HG03025 (cell line): ENCODE results near the gene TNIK.
A peak's percentile ranks its signal among the peaks of the same experiment; 100 is the strongest.

ENCODE experiments used
- ATAC-seq: cut with Tn5 transposase; IDR thresholded peaks from one replicate; pipeline ENCODE4 v1.9.1; 2021; ENCODE audit warnings: mild to moderate bottlenecking, moderate library complexity; ENCODE audit not compliant: unreplicated experiment, low FRiP score

TNIK gene

DNA sequence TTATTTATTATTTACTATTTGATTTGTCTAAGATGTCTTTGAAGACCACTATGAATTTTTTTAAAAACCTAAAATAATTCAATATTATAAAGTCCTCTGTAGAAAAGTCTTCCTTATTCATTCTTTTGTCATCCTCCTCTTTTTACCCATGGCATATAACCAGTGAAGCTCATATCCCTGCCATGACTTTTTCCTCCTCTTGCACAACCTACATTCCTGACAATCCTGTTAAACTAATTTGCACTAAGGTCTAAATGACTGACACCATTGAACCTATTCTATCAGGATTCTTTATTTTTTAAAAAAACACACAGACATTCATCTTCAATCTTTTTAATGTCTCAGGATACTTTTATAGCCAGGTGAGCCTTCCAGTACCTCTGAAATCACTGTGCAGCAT lies 273.8 kb downstream of the TNIK start:
- no peak for ATAC-seq

DNA sequence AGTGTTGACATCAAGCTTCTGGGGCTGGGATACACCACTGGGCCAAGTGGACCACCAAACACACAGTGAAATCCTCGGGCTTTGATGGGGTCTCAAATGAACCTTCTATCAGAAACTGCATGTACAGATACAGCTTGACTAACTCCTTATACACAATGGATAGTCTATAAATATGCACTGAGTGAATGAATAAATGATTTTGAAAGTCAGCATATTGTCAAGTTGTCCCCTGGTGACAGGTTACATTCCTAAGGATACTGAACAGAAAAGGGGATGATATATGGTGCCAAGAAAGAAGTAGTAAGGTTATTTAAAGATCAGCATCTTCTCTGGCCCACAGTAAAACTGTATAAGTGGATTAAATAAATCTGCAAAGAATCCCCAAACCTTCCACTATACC lies 274.2 kb downstream of the TNIK start:
- ATAC-seq = no peak

DNA sequence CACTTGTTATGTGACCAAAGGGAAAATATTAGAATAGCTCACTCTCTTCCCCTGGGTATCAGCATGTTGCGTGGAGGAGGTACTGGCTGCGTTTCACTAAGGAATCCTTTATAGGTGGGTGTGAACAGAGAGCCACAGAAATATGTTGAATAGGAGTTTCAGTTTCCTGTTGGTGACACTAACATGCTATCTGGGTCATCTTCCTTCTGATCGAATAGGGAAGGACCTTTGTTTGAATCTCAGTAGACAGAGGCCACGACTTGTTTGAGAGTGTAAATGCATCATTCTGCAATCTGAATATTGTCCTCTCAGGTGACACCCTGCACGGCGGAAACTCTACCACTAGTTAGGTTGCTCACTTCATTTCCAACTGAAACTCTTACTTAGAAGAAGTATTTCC lies 275.8 kb downstream of the TNIK start:
- ATAC-seq = peak; percentile 50

DNA sequence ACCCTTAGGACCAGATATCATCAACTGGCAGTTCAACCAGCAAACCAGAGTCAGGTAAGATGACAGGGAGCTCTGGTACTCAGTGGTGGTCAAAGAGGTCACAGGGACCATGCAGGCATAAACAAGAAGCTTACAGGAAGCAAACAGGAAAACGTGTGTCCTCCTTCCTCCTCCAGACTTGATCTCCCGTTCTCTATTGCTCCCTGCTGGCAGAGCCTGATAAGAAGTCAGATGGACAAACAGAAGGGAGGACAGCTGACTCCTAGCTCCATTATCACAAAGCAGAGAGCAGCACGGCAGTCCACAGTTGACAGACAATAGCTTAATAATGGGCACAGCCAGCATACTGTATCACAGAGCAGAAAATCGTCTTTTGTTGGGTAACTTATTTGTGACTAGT lies 277.2 kb downstream of the TNIK start:
- no peak for ATAC-seq

DNA sequence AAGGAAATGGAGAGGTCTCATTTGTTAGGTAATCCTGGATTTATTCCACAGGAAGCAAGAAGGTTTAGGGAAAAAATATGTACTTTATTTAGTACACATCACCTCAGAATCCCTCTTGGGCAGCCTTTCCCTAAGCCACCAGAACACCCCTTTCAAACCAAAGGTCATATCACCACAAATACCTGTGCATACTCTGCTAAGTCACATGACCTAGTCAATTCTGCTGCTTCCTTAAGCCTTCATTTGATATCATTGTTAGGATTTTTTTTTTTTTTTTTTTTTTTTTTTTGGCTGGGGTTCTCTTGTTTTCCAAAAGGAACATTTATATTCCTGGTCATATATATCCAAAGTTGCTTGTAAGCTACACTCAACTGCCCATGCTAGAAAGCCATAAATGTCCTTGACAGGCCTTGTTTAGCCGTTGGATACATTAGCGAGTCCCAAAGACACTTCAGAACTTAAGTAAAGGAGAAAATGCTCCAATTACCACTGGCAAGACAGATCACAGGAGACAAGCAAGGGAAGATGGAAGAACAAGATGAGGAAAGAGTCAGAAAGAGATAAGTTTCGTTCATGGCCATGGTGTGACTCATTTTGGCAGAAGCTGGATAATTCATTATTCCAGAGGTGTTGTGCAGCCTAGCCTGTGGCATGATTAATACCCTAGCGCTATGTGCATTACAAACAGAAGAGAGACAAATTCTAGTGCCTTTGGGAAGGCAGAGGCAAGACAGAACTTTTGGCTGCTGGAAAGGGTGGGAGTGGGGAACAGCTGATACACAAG lies 278.1 kb downstream of the TNIK start:
- no peak for ATAC-seq

DNA sequence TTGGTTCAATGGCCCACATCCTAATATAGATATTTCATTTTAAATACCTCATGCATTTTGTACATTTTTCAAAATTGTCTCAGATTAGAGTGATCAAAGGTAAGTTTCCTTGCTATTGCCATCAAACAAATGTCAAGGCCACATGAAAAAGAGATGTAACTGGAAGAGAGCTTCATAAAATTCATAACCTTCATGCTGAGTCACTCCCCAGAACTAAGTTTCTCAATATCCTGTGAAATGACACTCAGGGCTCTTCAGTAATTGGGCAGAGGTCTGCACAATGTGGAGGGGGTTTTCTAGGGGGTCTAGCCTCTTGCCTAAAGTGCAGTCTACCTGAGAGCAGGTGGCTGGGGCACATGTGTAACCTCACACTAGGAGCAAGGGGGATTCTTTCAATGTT lies 281.5 kb downstream of the TNIK start:
- no peak for ATAC-seq

DNA sequence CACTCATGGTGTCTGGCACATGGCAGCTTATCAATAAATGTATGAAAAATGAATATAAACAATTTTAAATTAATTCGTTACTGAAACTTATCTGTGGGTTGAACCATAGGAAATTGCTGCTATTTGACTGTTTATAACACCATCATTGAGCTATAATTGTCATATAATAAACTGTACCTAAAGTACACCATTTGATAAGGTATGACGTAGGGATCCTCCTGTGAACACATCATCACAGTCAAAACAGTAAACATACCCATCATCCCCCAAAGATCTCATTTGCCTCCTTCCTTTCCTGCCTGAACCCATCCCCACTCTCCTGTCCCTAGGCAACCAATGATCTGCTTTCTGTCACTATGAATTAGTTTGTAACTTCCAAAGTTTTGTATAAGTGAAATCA lies 282.7 kb downstream of the TNIK start:
- no peak for ATAC-seq

DNA sequence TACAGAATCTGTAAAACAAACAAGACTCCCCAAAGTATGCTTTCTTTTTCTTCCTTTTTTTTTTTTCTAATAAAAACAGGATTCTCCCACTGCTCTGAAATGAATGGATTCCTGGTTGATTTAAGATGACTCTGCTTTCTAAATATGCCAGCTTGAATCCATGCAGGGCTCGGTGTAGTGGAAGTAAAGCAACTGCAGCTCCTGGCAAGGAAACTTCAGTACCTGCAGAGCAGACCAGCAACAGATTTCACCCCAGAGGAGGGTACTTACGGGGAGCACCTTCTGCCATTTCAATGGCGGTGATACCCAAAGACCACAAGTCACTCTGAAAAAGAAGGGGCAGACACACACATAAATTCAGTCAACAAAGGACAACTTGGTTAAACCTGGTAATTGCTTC lies 283.1 kb downstream of the TNIK start:
- no peak for ATAC-seq

DNA sequence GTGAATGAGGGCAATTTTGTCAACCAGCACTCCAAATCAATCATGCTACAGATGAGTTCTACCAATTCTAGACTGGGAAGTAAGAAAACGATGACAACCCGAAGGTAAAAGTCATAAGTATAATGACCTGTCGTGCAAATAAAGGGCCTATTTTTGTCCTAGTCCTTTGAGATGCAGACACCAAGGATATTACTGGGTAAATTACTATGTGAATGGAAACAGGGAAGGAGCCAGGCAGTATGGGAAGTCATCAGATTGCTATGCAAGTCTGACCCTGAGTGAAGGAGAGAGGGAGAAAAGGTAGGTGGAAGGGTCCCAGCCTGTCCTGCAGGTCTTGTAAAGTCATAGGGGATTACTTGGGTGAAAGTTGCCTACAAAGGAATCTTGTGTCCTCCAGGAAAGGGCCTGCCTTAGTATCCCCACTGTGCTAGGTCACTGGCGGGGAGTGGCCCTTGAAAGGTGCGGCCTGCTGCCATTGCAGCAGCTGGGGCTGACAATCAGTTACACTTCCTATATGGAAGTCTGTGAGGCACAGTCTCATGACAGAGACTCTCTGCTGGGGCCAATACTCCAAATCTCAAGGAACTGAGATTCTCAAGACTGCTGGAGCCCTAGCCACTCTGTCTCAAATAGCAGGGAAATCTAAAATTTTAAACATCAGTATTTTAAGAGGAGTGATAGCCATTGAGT lies 283.8 kb downstream of the TNIK start:
- no peak for ATAC-seq

DNA sequence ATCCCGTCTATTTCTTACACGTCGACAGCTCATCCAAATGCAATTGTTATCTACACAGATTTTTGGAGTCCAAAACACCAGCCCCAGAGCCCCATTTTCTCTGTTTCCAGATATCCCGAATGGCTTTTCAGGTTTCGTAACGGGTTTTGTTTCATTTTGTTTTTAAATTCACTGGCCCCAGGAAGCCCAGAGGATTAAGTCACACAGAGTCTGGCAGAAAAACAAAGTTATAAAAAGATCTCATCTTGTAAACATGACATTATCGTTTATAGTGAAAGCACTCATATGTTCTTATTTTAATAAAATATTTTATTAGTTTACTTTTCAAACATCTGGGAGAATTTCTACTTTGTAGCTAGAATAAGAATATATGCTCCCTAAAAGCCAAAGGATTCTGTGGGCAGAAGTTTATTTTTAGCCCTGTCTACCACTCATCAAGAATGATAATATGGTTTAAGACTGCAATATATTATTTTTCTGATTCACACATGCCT lies 284.4 kb downstream of the TNIK start:
- no peak for ATAC-seq

DNA sequence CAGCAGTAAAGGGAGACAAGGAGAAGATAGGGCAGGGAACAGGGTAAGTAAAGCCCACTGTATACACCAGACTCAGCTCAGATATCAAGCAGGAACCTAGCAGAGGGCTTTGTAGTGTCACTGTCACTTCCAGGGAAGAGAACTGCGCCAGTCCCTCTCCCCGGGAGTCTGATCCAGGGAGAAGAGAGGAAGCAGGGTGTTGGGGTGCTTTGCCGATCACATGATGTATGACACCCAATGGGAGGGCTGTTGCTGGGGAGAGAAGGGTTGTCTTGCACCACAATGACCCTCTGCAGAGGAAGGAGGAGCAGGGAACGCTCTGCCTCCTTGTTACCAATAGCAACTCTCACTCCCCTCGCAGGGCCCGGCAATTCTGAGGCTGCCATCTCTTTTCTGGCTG lies 286.5 kb downstream of the TNIK start:
- no peak for ATAC-seq

DNA sequence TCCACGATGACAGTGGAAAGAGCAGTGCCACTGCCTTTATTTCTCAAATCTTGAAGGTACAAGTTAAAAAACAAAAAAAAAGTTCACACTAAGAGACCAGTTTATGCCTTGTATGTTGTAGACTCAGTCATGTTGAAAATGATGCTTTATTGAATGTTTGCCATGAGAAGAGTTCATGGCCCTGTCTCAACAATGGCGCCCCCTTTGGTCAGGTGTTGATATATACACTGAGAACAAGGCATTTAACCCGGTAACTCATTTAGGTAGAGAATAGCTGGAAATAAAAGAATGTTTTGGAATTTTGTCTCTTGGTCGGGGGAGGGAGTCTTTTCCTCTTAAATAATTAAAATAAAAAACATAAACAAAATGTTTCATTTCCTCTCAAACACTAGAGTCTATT lies 288.1 kb downstream of the TNIK start:
- ATAC-seq = no peak

DNA sequence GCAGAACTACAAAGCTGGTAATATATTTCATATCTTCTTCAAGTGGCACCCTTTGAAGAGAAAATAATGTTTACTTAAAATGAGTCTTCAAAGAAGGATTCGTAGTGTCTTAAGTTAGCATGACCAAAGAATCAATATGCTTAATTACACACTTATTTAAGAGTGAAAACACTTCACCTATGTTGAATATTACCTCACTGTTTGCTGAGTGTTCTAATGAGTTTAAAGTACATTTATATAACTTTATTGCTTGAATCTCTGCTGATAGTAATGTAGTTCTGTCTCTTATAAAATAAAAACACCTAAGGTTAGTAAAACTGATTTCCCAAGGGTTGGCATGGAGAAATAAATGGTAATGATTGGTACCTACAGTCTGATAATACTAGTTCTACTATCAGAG lies 290.3 kb downstream of the TNIK start:
- no peak for ATAC-seq

DNA sequence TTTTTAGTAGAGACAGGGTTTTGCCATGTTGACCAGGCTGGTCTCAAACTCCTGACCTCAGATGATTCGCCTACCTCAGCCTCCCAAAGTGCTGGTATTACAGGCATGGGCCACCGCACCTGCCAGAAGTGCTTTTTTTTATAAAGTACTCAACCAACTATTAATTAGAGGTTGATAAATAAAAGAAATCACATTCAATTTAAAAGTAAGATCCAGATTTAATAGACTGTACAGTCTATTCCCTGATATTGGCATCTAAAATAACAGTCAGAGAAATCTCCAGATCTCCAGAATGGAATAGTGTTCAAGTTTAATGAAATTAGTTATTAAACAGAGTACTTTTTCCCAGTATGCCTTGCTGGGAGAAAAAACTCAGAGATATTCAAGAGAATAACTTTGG lies 290.8 kb downstream of the TNIK start:
- ATAC-seq = no peak

DNA sequence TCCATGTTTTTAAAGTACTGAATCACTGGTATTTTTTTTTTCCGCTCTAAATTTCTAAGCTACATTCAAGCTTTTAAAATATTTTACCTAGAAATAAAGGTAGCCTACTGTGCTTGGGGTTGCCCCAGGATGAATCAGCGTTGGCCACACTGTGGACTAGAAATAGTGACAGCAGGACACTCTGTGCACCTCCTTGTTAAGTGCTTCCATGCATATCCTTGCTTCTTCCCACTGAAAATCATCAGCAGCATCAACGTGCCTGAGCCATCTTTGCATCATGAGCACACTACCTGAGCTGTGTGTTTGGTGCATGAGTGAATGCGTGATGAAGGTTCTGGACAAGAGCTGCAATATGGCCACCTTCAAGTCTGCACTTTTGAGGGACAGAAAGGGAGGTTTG lies 291.7 kb downstream of the TNIK start:
- ATAC-seq = no peak

DNA sequence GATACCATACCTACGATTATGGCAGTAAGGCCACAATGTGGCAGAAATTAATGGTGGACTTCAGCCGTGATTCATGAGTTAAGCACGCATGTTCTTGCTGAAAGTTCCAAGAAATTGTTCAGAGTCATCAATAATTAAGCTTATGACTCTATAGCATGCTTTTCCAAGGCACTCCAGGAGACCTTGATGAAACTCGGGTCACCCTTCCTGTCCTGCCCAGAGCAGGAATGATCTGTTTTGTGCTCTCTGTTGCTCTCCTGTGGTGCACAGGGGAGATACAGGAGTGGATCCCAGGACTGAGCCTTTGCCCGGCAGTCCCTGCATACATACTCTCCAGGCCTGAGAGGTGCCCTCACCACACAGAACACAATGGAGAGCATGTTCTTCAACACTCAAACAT lies 292.1 kb downstream of the TNIK start:
- no peak for ATAC-seq

DNA sequence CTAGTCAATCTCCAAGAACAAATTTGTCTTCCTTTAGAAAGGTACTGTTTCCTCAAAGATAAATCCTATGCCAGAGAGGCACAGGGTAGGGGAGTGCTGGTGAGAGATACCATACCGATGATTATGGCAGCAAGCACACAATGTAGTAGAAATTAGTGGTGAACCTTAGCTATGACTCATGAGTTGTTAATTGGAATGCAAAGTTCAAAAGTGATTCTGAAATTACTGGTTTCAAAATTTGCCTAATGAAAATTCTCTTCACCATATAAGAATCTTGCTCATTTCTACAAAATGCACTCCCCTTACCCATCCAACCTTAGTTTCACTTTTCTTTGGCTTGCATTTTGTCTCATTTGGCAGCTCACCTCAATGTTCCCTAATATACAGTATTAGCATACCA lies 294.2 kb downstream of the TNIK start:
- ATAC-seq = no peak

DNA sequence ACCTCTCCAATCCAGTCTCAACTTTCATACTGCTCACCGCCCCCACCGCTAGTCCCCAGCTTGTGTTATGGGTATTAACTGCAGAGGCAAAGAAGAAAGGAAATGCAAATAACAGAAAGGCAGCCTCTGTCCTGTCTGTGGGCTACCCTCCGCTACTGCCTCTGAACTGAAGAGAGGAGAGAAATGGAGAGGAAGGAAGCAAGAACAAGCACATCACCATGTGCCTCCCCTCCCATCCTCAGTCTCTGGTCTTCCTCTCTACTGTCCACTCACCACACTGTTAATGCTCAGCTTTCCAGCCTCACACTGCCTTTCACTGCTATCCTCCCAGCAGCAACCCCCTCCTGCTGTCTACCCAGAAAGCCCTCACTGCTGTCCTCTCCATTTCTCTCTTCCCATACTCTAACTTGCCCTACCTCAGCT lies 294.7 kb downstream of the TNIK start:
- no peak for ATAC-seq

DNA sequence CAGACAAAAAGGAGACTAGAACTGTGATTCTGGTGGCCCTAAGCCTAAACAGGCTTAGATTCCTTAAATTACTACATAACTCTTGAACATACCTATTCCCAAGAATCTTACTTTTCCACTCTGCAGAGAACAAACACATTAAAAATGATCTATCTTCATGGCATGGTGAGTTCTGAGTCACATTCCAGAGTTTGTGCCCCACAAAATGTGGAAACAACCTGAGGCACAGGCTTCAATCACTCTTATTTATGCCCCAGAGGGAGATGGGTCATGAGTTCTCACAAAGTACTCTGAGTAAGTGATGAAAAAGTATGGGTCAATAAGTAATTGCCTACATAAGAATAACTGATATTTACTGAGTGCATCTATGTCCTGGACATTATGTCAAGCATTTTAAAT lies 296.1 kb downstream of the TNIK start:
- ATAC-seq = no peak

DNA sequence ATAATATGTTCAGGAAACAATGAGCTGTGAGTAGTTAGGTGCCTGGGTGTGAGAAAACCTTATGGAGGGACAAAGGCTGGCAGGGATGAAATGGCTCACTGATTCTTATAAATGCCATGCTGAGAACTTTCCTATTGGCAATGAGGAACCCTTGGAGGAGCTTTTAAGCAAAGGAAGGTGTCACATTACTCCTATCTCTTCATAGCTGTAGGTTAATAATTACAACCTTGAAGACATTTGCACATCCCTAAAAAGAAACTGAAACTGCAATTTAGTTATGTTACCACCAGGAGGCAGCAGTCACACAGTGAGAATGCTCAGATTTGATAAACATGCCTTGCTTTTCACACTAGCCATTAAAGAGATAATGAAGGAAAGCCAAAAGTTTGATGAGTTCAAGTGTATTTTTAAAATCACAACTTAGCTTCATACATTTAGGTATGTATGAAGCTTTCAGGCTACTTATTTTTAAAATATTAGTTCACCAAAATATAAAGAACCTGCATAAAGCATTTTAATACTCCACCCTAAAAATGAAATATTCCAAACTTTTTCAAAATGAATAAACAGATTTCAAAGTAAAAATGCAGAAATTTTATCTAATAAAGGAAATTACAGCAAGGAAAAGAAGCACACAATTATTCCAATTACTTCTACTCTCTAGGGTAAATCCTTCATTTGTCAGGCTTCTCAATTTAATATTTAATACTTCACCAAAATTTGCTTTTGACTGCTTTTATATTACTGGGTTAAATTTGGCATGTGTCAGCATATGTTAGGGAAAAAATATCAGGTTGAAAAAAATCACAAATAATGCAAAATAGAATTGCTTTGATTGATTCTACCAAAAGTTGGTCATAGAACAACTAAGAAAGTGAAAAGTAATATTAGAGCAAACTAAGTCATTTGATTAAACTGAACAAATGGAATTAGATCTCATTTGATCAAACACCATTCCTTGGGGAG lies 296.8 kb downstream of the TNIK start:
- ATAC-seq = no peak

DNA sequence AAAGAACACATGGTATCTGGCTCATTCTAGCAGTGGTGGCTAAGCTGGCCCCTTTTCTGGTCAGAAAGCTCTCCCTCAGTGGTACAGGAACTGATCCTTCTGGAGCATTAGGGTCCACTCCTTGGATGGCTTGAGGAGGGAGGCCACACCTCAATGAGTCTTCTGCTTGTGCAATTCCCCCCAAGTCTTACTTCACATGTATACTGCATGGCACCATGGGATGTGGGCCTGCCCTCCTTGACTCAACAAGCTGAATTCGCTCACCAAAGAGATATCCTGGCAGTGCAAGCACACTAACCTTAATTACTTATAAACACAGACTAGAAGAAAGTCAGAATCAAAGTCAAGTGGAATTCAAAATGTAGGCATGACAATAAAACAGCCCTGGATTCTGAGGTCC lies 299.9 kb downstream of the TNIK start:
- no peak for ATAC-seq
